Gastrocnemius medialis (tissue), 4 donors: ENCODE data around the gene ANKRD39.

Source experiments
- POLR2A ChIP-seq, 2 donors: fragments of 450-650 bp; IDR thresholded peaks; one replicate each; pipeline ENCODE4 v1.6.1; 2017; ENCODE audit warnings: antibody characterized with exemption in 2 of 2, mild to moderate bottlenecking in 2 of 2, moderate library complexity in 2 of 2
- TF ChIP-seq, protein P1 (sequence below), 5 experiments: fragments of 450-650 bp in 3 of 5; fragments of 200-600 bp in 2 of 5; sonication (generic) in 2 of 5; IDR thresholded peaks in 4 of 5; conservative IDR thresholded peaks in 1 of 5; 1 replicate in 4 of 5; 2 replicates in 1 of 5; pipeline ENCODE4 v1.5.1; 2016 to 2019; ENCODE audit warnings: antibody characterized with exemption in 5 of 5, mild to moderate bottlenecking in 3 of 5, moderate library complexity in 3 of 5

DNA sequence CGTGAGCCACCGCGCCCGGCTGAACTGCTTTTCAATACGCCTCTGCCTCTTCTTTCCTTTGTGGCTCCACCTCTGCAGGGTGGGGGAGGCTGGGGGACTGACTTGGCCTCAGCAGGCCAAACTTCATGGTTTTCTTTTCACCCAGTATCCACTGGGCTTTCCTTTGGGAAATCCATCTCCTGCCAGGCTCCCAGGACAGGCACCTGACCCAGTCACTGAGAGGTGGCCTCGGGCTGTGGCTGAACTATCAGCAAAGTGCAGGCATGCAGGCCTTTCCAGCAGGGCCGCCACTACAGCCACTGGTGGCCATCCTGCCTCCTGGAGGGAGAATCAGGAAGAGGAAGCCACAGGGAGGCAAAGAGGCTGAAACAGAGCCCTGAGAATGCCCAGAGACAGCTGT lies 45.5 kb upstream of the ANKRD39 start:
- TF ChIP-seq, protein P1, sequence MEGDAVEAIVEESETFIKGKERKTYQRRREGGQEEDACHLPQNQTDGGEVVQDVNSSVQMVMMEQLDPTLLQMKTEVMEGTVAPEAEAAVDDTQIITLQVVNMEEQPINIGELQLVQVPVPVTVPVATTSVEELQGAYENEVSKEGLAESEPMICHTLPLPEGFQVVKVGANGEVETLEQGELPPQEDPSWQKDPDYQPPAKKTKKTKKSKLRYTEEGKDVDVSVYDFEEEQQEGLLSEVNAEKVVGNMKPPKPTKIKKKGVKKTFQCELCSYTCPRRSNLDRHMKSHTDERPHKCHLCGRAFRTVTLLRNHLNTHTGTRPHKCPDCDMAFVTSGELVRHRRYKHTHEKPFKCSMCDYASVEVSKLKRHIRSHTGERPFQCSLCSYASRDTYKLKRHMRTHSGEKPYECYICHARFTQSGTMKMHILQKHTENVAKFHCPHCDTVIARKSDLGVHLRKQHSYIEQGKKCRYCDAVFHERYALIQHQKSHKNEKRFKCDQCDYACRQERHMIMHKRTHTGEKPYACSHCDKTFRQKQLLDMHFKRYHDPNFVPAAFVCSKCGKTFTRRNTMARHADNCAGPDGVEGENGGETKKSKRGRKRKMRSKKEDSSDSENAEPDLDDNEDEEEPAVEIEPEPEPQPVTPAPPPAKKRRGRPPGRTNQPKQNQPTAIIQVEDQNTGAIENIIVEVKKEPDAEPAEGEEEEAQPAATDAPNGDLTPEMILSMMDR (IDR thresholded peaks at IDR 0.05 in 4 of 5, conservative IDR thresholded peaks at IDR 0.05 in 1 of 5) = no peak
- no peak for TF ChIP-seq POLR2A (IDR thresholded peaks at IDR 0.05)
